ENCODE data around the gene GATAD2B.

- TF ChIP-seq CTCF (IDR thresholded peaks at IDR 0.05 in 4 of 5, conservative IDR thresholded peaks at IDR 0.05 in 1 of 5) (no peak), POLR2A (IDR thresholded peaks at IDR 0.05) (no peak)
Measured at GRCh38 chr1:153951801-153952200, 29.0 kb upstream of the GATAD2B start.
